PC-3 (cell line): ENCODE data around the gene MAPK8IP2. TPM values are rescaled to one million over a fixed set of nuclear protein-coding genes. Genes with fewer than 3 reads are reported as not detected.

Experiments used
- ATAC-seq: fragments of 200-7000 bp; cut with Tn5 transposase; 2 replicates; pipeline ENCODE4 v1.9.1; 2020; ENCODE audit warnings: mild to moderate bottlenecking, moderate library complexity
- BruUV-seq: library from RNA; stranded (reverse); fragments of 400-500 nt; replicated peaks from 2 replicates; lab custom pipeline; 2021; lab: Mats Ljungman, UMichigan
- CTCF ChIA-PET: fragments of 300-600 bp; sonication (Branson Sonifier 250); formaldehyde crosslinking; loops from one replicate; lab custom pipeline; 2022; ENCODE audit warnings: antibody characterized with exemption; lab: Charles Lee
- POLR2A ChIA-PET: fragments of 300-600 bp; sonication (Branson Sonifier 250); formaldehyde crosslinking; loops from one replicate; lab custom pipeline; 2022; ENCODE audit warnings: antibody characterized with exemption; ENCODE audit not compliant: unreplicated experiment; lab: Charles Lee
- DNase-seq: peaks from one replicate; pipeline ENCODE4 v3.0.0-alpha.2; 2015
- H2AFZ ChIP-seq: fragments of 300-600 bp; sonication (generic); 2 replicates; pipeline ENCODE4 v1.6.0; 2016; ENCODE audit warnings: antibody characterized with exemption, low read length
- H3F3A ChIP-seq: fragments of 300-600 bp; sonication (generic); one replicate; pipeline ENCODE4 v1.6.0; 2017; ENCODE audit warnings: antibody characterized with exemption, low read length, control low read depth, mild to moderate bottlenecking; ENCODE audit not compliant: unreplicated experiment
- H3K27ac ChIP-seq: fragments of 300-600 bp; sonication (generic); 2 replicates; pipeline ENCODE4 v1.5.1; 2016; ENCODE audit warnings: mild to moderate bottlenecking, low read length
- H3K27me3 ChIP-seq: fragments of 300-600 bp; sonication (generic); 2 replicates; pipeline ENCODE4 v1.6.1; 2016; ENCODE audit warnings: low read length, mixed read lengths
- H3K36me3 ChIP-seq: fragments of 300-600 bp; sonication (generic); 2 replicates; pipeline ENCODE4 v1.6.1; 2016; ENCODE audit warnings: low read depth, mixed run types, low read length, mixed read lengths
- H3K4me1 ChIP-seq: fragments of 300-600 bp; sonication (generic); 2 replicates; pipeline ENCODE4 v1.5.1; 2016; ENCODE audit warnings: low read length; ENCODE audit not compliant: insufficient read depth
- H3K4me2 ChIP-seq: fragments of 300-600 bp; sonication (generic); 2 replicates; pipeline ENCODE4 v1.6.0; 2016; ENCODE audit warnings: low read length
- H3K4me3 ChIP-seq: fragments of 300-600 bp; sonication (generic); 2 replicates; pipeline ENCODE4 v1.5.1; 2016; ENCODE audit warnings: mild to moderate bottlenecking, low read length, mixed read lengths
- H3K79me2 ChIP-seq: fragments of 300-600 bp; sonication (generic); 2 replicates; pipeline ENCODE4 v1.6.1; 2017; ENCODE audit warnings: low read length, mixed read lengths
- H3K9ac ChIP-seq: fragments of 300-600 bp; sonication (generic); 2 replicates; pipeline ENCODE4 v1.6.0; 2016; ENCODE audit warnings: mild to moderate bottlenecking, low read length
- H3K9me2 ChIP-seq: fragments of 300-600 bp; sonication (generic); replicated peaks from 2 replicates; pipeline ENCODE4 v1.6.1; 2016; ENCODE audit warnings: mixed run types, low read length, mixed read lengths
- H3K9me3 ChIP-seq: fragments of 300-600 bp; sonication (generic); 2 replicates; pipeline ENCODE4 v1.6.1; 2016; ENCODE audit warnings: low read length, mixed read lengths
- H4K20me1 ChIP-seq: fragments of 300-600 bp; sonication (generic); 2 replicates; pipeline ENCODE4 v1.6.1; 2016; ENCODE audit warnings: low read length, mixed read lengths
- CTCF ChIP-seq: fragments of 300-600 bp; sonication (generic); conservative IDR thresholded peaks from 2 replicates; pipeline ENCODE4 v1.5.1; 2017; ENCODE audit warnings: antibody characterized with exemption, low read depth, mild to moderate bottlenecking, low read length
- EZH2 ChIP-seq: fragments of 300-600 bp; sonication (generic); IDR thresholded peaks from one replicate; pipeline ENCODE4 v1.6.1; 2017; ENCODE audit warnings: antibody characterized with exemption, mild to moderate bottlenecking, low read length; ENCODE audit not compliant: unreplicated experiment
- EZH2phosphoT487 ChIP-seq: fragments of 300-600 bp; sonication (generic); IDR thresholded peaks from 2 replicates; pipeline ENCODE4 v1.6.1; 2018; ENCODE audit warnings: mild to moderate bottlenecking, antibody characterized with exemption, low read length, borderline replicate concordance
- intact Hi-C: fragments of 100-400 bp; cut with micrococcal nuclease; formaldehyde crosslinking; loops from 2 replicates; pipeline ENCODE4 v1.9.0; 2023
- total RNA-seq: library from RNA; depleted of rRNA; stranded (reverse); fragments of >200 nt; gene quantifications from 2 replicates; pipeline ENCODE4 v1.2.3, GENCODE V29; 2014

Gene MAPK8IP2
- total RNA-seq, 1 experiment from 2014 or later = 1.5 TPM

DNA sequence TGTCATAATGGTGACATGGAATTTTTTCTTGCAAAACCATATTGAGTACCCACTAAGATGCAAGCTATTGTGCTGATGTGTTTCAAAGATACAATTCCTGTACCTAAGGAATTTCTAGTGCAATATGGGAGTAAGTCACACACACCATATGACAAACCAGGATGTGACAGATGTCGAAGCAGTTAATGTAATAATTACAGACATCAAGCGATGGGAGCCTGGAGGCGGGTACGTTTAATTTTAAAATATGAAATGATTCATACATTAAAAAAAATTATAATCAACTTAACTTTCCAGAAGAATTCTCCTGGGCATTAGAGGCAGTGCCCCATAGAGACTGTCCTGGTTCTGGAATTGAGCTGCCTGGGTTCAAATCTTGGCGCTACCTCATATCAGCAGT, 43.9 kb upstream of the MAPK8IP2 start:
- TF ChIP-seq EZH2phosphoT487 (no peak), CTCF (no peak), EZH2 (no peak)
- Histone ChIP-seq H2AFZ (no peak overlapping the region), H3K9ac (no peak overlapping the region), H3F3A (no peaks in the 10 kb centered on the region), H4K20me1 (no peaks in the 10 kb centered on the region), H3K4me1 (no peaks in the 10 kb centered on the region), H3K4me3 (no peak overlapping the region), H3K9me3 (no peaks in the 10 kb centered on the region), H3K79me2 (no peaks in the 10 kb centered on the region), H3K4me2 (no peak overlapping the region), H3K9me2 (no peaks in the 10 kb centered on the region), H3K36me3 (no peaks in the 10 kb centered on the region), H3K27me3 (no peaks in the 10 kb centered on the region), H3K27ac (no peak overlapping the region)
- no peak for ATAC-seq
- no peak for DNase-seq
- ChIA-PET POLR2A (no interaction called here), CTCF (no interaction called here)
- BruUV-seq = no TSS peak
- intact Hi-C loops = no loop called here

- no peak overlapping the region for H3K4me2 ChIP-seq
- DNase-seq = no peak
- peaks cover 7% of the 10 kb centered on the region for H3K4me1 ChIP-seq
- H2AFZ ChIP-seq = no peak overlapping the region
- no peak overlapping the region for H3K4me3 ChIP-seq
- ChIA-PET CTCF (no interaction called here), POLR2A (no interaction called here)
- H3K9me2 ChIP-seq = no peaks in the 10 kb centered on the region
- H3K27ac ChIP-seq = no peak overlapping the region
- ATAC-seq = no peak
- intact Hi-C loops = loop anchor here (5.0 kb wide), 1 partner anchor 33 kb away; the partner anchor contains the start of gene SCO2
- TF ChIP-seq CTCF = no peak
- no peak for TF ChIP-seq EZH2phosphoT487
- TF ChIP-seq EZH2 = no peak
- H3K79me2 ChIP-seq = no peaks in the 10 kb centered on the region
- no peaks in the 10 kb centered on the region for H3K36me3 ChIP-seq
- H3K27me3 ChIP-seq = no peaks in the 10 kb centered on the region
- H4K20me1 ChIP-seq = no peaks in the 10 kb centered on the region
- H3K9me3 ChIP-seq = no peaks in the 10 kb centered on the region
- BruUV-seq = no TSS peak
- H3F3A ChIP-seq = no peaks in the 10 kb centered on the region
- H3K9ac ChIP-seq = no peak overlapping the region
Observed at GRCh38 chr22:50560034-50560433, 40.6 kb upstream of the MAPK8IP2 start.

DNA sequence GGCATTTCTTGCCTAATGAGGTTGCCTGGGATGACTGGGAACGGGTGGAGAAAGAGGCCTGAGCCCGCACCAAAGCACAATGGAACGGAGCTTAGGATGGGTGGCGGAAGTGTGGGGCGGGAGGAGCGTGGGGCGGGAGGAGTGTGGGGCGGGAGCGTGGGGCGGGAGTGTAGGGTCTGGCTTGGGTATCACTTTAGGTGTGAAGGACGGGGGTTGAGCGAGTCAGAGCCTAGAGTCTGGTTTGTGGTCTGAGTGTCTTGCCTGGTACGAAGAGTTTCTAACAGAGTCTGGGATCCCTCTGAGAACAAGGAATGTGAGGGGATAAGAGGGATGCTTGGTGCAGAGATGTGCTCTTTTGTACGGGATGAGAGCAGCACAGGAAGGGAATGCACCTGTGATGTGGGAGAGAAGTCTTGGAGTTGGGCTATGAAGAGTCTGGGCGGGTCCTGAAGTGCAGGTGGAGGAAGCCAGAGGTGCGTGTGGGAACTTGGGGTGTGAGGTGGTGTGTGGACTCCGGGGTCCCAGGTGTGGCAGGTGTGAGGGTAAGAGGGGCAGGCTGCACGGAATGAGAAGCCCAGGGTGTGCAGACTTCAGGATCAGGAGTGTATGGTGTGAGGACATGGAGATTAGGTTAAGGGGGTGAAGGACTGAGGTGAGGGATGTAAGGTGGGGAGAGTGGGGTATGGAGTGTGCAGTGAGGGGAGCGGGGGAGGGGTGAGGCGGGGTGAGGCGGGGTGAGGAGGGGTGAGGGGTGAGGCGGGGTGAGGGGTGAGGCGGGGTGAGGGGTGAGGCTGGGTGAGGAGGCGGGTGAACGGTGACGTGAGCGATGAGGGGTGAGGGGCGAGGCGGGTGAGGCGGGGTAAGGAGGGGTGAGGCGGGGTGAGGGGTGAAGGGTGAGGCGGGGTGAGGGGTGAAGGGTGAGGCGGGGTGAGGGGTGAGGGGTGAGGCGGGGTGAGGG, 38.9 kb upstream of the MAPK8IP2 start:
- Histone ChIP-seq H3K9ac (no peak overlapping the region), H2AFZ (no peak overlapping the region), H3K36me3 (no peaks in the 10 kb centered on the region), H3K4me1 (peaks cover 7% of the 10 kb centered on the region), H3K4me3 (no peak overlapping the region), H3K27me3 (no peaks in the 10 kb centered on the region), H3K79me2 (no peaks in the 10 kb centered on the region), H4K20me1 (no peaks in the 10 kb centered on the region), H3K4me2 (no peak overlapping the region), H3K27ac (no peak overlapping the region), H3K9me3 (no peaks in the 10 kb centered on the region), H3K9me2 (no peaks in the 10 kb centered on the region), H3F3A (no peaks in the 10 kb centered on the region)
- intact Hi-C loops = loop anchor here (5.0 kb wide), 1 partner anchor 34 kb away; the partner anchor contains the start of gene SCO2
- BruUV-seq = no TSS peak
- ATAC-seq (no peak), DNase-seq (no peak)
- ChIA-PET CTCF (no interaction called here), POLR2A (no interaction called here)
- TF ChIP-seq CTCF = no peak
- no peak for TF ChIP-seq EZH2phosphoT487
- TF ChIP-seq EZH2 = no peak
